ENCODE measurements around the gene ACKR2.

The ACKR2 gene

DNA sequence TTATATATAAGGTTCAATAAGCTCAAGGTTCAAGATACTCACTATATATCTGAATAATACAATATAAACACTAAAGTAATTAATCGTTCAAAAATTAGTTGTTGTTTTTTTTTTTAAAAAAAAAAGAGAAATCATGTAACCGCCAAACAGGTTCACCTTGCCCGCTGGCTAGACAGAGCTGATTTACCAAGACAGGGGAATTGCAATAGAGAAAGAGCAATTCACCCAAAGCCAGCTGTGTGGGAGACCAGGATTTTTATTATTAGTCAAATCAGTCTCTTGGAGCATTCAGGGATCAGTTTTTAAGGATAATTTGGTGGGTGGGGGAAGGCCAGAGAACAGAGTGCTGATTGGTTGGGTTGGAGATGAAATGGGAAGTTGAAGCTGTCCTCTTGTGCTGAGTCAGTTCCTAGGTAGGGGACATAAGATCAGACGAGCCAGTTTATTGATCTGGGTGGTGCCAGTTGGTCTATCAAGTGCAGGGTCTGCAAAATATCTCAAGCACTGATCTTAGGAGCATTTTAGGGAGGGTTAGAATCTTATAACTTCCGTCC is 12.8 kb upstream of the ACKR2 start:
- Histone ChIP-seq H3K27ac (no peak overlapping the region), H3K36me3 (peaks cover 16 to 43% (median 35%) of the 10 kb centered on the region in 11 experiments; a peak in 21 of 22 replicates), H3K27me3 (no peaks in the 10 kb centered on the region), H3K9ac (no peak overlapping the region), H3K4me1 (peaks cover 17 to 30% (median 23%) of the 10 kb centered on the region in 10 experiments), H3K4me2 (peak overlapping the region in 3 of 11 experiments; percentile 25 to 52 (median 47); a peak in 5 of 22 replicates), H4K20me1 (peaks cover 10 to 58% (median 44%) of the 10 kb centered on the region in 11 experiments; a peak in 17 of 22 replicates), H3K9me3 (replicated peaks in 1 of 11) (no peaks in the 10 kb centered on the region), H3K4me3 (no peak overlapping the region)
- TF ChIP-seq Cebpa-rat (IDR thresholded peaks at IDR 0.05), result no peak

DNA sequence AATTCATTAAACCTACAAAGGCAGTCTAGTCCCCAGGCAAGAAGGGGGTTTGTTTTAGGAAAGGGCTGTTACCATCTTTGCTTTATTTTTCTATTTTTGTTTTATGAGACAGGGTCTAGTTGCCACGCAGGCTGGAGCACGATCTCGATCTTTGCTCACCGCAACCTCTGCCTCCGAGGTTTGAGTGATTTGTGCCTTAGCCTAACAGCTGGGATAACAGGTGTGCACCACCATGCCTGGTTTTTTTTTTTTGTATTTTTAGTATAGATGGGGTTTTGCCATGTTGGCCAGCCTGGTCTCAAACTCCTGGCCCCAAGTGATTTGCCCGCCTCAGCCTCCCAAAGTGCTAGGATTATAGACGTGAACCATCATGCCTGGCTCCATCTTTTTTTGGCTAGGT is 9.9 kb upstream of the ACKR2 start:
- Histone ChIP-seq H4K20me1 (peaks cover 23 to 68% (median 56%) of the 10 kb centered on the region in 11 experiments; a peak in 18 of 22 replicates), H3K4me2 (peak overlapping the region in 5 of 11 experiments; percentile 31 to 88 (median 42); a peak in 6 of 22 replicates), H3K9me3 (replicated peaks in 1 of 11) (no peaks in the 10 kb centered on the region), H3K4me1 (peaks cover 28 to 49% (median 41%) of the 10 kb centered on the region in 10 experiments), H3K9ac (no peak overlapping the region), H3K36me3 (peaks cover 0 to 20% (median 12%) of the 10 kb centered on the region in 11 experiments; a peak in 8 of 22 replicates), H3K27me3 (no peaks in the 10 kb centered on the region), H3K4me3 (no peak overlapping the region), H3K27ac (no peak overlapping the region)
- no peak for TF ChIP-seq Cebpa-rat (IDR thresholded peaks at IDR 0.05)

- Histone ChIP-seq H3K4me3 (no peak overlapping the region), H3K4me1 (peaks cover 34 to 54% (median 46%) of the 10 kb centered on the region in 10 experiments), H3K36me3 (peaks cover 0 to 15% (median 6%) of the 10 kb centered on the region in 11 experiments; a peak in 5 of 22 replicates), H3K27me3 (no peaks in the 10 kb centered on the region), H4K20me1 (peaks cover 23 to 59% (median 49%) of the 10 kb centered on the region in 11 experiments; a peak in 18 of 22 replicates), H3K27ac (no peak overlapping the region), H3K9ac (no peak overlapping the region), H3K9me3 (replicated peaks in 1 of 11) (no peaks in the 10 kb centered on the region), H3K4me2 (peak overlapping the region; percentile 11 to 88 (median 29); a peak in 16 of 22 replicates)
- no peak for TF ChIP-seq Cebpa-rat (IDR thresholded peaks at IDR 0.05)
These were observed 9.0 kb upstream of the ACKR2 start for GRCh38 chr3:42800251-42800650.

GRCh38 chr3:42801048-42801620 is 8.1 kb upstream of the ACKR2 start:
- Histone ChIP-seq H3K4me1 (peaks cover 35 to 55% (median 48%) of the 10 kb centered on the region in 10 experiments), H4K20me1 (peaks cover 22 to 50% (median 40%) of the 10 kb centered on the region in 11 experiments; a peak in 18 of 22 replicates), H3K4me3 (no peak overlapping the region), H3K27me3 (no peaks in the 10 kb centered on the region), H3K9ac (no peak overlapping the region), H3K36me3 (peaks cover 0 to 11% (median 4%) of the 10 kb centered on the region in 11 experiments; a peak in 4 of 22 replicates), H3K27ac (no peak overlapping the region), H3K9me3 (replicated peaks in 1 of 11) (no peaks in the 10 kb centered on the region), H3K4me2 (peak overlapping the region in 10 of 11 experiments; percentile 11 to 88 (median 30); a peak in 15 of 22 replicates)
- TF ChIP-seq Cebpa-rat (IDR thresholded peaks at IDR 0.05), result no peak

DNA sequence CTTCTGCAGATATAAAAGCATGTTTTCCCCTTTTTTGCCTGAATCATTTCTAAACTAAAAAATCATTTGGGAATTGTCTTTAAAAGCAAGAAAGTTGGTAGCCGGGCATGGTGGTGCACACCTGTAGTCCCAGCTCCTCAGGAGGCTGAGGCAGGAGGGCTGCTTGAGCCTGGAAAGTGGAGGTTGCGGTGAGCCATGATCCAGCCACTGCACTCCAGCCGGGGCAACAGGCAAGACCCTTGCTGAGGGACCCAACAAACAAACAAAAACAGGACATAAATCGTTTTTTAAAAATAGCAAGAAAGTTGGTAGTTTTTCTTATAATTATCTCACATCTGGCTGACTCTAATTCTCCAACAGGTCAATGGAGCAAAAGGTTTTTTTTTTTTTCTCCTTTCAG is 7.5 kb upstream of the ACKR2 start:
- H3K9me3 ChIP-seq (replicated peaks in 1 of 11), result no peaks in the 10 kb centered on the region
- no peak overlapping the region for H3K4me3 ChIP-seq
- H3K27ac ChIP-seq, result no peak overlapping the region
- H3K36me3 ChIP-seq, result peaks cover 0 to 11% (median 4%) of the 10 kb centered on the region in 11 experiments; a peak in 4 of 22 replicates
- no peaks in the 10 kb centered on the region for H3K27me3 ChIP-seq
- TF ChIP-seq Cebpa-rat (IDR thresholded peaks at IDR 0.05), result no peak
- H3K4me1 ChIP-seq, result peaks cover 35 to 50% (median 45%) of the 10 kb centered on the region in 10 experiments
- H3K4me2 ChIP-seq, result peak overlapping the region in 10 of 11 experiments; percentile 25 to 90 (median 62); a peak in 14 of 22 replicates
- H4K20me1 ChIP-seq, result peaks cover 22 to 50% (median 35%) of the 10 kb centered on the region in 11 experiments; a peak in 18 of 22 replicates
- H3K9ac ChIP-seq, result peak overlapping the region in 1 of 11 experiments; percentile 32; a peak in 1 of 22 replicates

DNA sequence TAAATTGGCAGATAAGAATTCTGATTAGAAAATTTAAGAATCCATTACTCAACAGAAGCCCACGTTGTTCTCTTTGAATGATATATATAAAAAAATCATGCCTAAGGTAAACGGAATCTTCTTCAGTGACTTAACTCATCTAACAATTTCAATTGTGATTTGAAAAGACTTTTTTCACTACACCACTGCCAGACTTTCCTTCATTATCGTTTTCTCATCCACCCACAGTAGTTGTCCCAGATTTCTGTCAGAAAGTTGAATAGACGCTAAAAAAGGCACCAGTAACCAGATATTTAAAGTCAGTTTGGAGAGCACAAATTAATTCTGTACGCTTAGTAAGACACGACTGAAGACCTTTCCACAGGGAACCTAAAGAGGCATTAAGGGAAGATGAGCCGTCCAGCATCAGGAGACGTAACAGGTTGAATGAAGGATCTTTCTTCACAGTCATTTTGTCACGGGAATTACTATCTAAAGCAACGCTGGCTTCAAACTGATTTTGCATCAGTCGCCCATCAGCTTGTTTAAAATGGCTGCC is 6.3 kb upstream of the ACKR2 start:
- Histone ChIP-seq H3K27me3 (no peaks in the 10 kb centered on the region), H3K4me2 (peak overlapping the region; percentile 82 to 97 (median 88)), H3K9ac (peak overlapping the region; percentile 79 to 95 (median 91)), H3K27ac (peak overlapping the region in 10 of 11 experiments; percentile 81 to 92 (median 86); a peak in 17 of 22 replicates), H3K4me1 (peaks cover 35 to 50% (median 45%) of the 10 kb centered on the region in 10 experiments), H4K20me1 (peaks cover 22 to 50% (median 35%) of the 10 kb centered on the region in 11 experiments; a peak in 18 of 22 replicates), H3K4me3 (peak overlapping the region; percentile 73 to 90 (median 82)), H3K36me3 (peaks cover 0 to 11% (median 4%) of the 10 kb centered on the region in 11 experiments; a peak in 4 of 22 replicates), H3K9me3 (replicated peaks in 1 of 11) (no peaks in the 10 kb centered on the region)
- no peak for TF ChIP-seq Cebpa-rat (IDR thresholded peaks at IDR 0.05)

- peak overlapping the region; percentile 82 to 97 (median 88) for H3K4me2 ChIP-seq
- peaks cover 0 to 11% (median 4%) of the 10 kb centered on the region in 11 experiments; a peak in 4 of 22 replicates for H3K36me3 ChIP-seq
- peak overlapping the region; percentile 79 to 95 (median 91) for H3K9ac ChIP-seq
- H3K27ac ChIP-seq, result peak overlapping the region; percentile 71 to 92 (median 86)
- no peak for TF ChIP-seq Cebpa-rat (IDR thresholded peaks at IDR 0.05)
- peaks cover 22 to 50% (median 35%) of the 10 kb centered on the region in 11 experiments; a peak in 18 of 22 replicates for H4K20me1 ChIP-seq
- no peaks in the 10 kb centered on the region for H3K9me3 ChIP-seq (replicated peaks in 1 of 11)
- peaks cover 35 to 50% (median 45%) of the 10 kb centered on the region in 10 experiments for H3K4me1 ChIP-seq
- peak overlapping the region; percentile 73 to 90 (median 82) for H3K4me3 ChIP-seq
- H3K27me3 ChIP-seq, result no peaks in the 10 kb centered on the region
These were observed 5.7 kb upstream of the ACKR2 start for GRCh38 chr3:42803414-42804105.

- Histone ChIP-seq H3K4me3 (peak within 1 kb of the TSS; percentile 73 to 90 (median 82)), H3K27me3 (no peaks in the 10 kb centered on the region), H3K36me3 (peaks cover 0 to 11% (median 4%) of the 10 kb centered on the region in 11 experiments; a peak in 4 of 22 replicates), H4K20me1 (peaks cover 22 to 48% (median 34%) of the 10 kb centered on the region in 11 experiments; a peak in 18 of 22 replicates), H3K9ac (peak within 1 kb of the TSS; percentile 79 to 95 (median 91)), H3K27ac (peak within 1 kb of the TSS; percentile 71 to 92 (median 86)), H3K9me3 (replicated peaks in 1 of 11) (no peaks in the 10 kb centered on the region), H3K4me1 (peaks cover 35 to 49% (median 44%) of the 10 kb centered on the region in 10 experiments), H3K4me2 (peak within 1 kb of the TSS; percentile 82 to 97 (median 88))
- no peak for TF ChIP-seq Cebpa-rat (IDR thresholded peaks at IDR 0.05)
These were observed 5.0 kb upstream of the ACKR2 start, which contains the start of gene HIGD1A for GRCh38 chr3:42804106-42804830. TSS of gene HIGD1A (minus strand) at chr3:42804490. CDS start at chr3:42794253, 10,237 bp downstream.
